NCI-H524 treated with DMSO at 0.1 percent for 48 hours (cell line): ENCODE results near the gene ACCS.

Source experiments
- DNase-seq: peaks from one replicate; lab custom pipeline; 2025; lab: John Stamatoyannopoulos, UW

Gene ACCS

GRCh38 chr11:44037658-44037998 is 28.4 kb upstream of the ACCS start:
- no peak for DNase-seq

- no peak for DNase-seq
These were observed 22.9 kb upstream of the ACCS start for GRCh38 chr11:44043157-44043556.

- DNase-seq: no peak
These were observed 19.9 kb upstream of the ACCS start for GRCh38 chr11:44046182-44046581.

GRCh38 chr11:44047298-44047697 is 18.8 kb upstream of the ACCS start:
- no peak for DNase-seq

GRCh38 chr11:44047931-44048431 is 18.1 kb upstream of the ACCS start, which contains the start of gene ACCSL:
Gene ACCSL (plus strand): TSS chr11:44047981. CDS start chr11:44048037, 56 bp downstream.
- no peak for DNase-seq

GRCh38 chr11:44049832-44050231 is 16.2 kb upstream of the ACCS start:
- no peak for DNase-seq

GRCh38 chr11:44051171-44051570 is 14.9 kb upstream of the ACCS start:
- DNase-seq: no peak

- no peak for DNase-seq
These were observed 8.7 kb upstream of the ACCS start for GRCh38 chr11:44057340-44057739.

GRCh38 chr11:44058275-44058674 is 7.8 kb upstream of the ACCS start:
- no peak for DNase-seq

- DNase-seq: no peak
These were observed 859 bp upstream of the ACCS start for GRCh38 chr11:44065161-44065661.

GRCh38 chr11:44066732-44067141 is 667 bp downstream of the ACCS start:
- DNase-seq: no peak

GRCh38 chr11:44067266-44067665 is 1.2 kb downstream of the ACCS start:
- DNase-seq: no peak

GRCh38 chr11:44068180-44068579 is 2.1 kb downstream of the ACCS start:
- DNase-seq: no peak

- no peak for DNase-seq
These were observed 5.1 kb downstream of the ACCS start for GRCh38 chr11:44071157-44071556.

- no peak for DNase-seq
These were observed 6.9 kb downstream of the ACCS start for GRCh38 chr11:44072757-44073658.

- no peak for DNase-seq
These were observed 12.7 kb downstream of the ACCS start for GRCh38 chr11:44078794-44079193.

GRCh38 chr11:44079376-44079775 is 13.3 kb downstream of the ACCS start:
- DNase-seq: no peak

GRCh38 chr11:44080951-44081350 is 14.9 kb downstream of the ACCS start:
- no peak for DNase-seq

GRCh38 chr11:44082645-44083044 is 16.6 kb downstream of the ACCS start:
- DNase-seq: no peak

- DNase-seq: no peak
These were observed 17.4 kb downstream of the ACCS start for GRCh38 chr11:44083433-44083832.

- DNase-seq: no peak
These were observed 17.8 kb downstream of the ACCS start for GRCh38 chr11:44083906-44084305.

- DNase-seq: no peak
These were observed 19.3 kb downstream of the ACCS start for GRCh38 chr11:44085330-44085729.

GRCh38 chr11:44088377-44088776 is 22.3 kb downstream of the ACCS start:
- DNase-seq: no peak

- DNase-seq: no peak
These were observed 22.8 kb downstream of the ACCS start for GRCh38 chr11:44088871-44089270.
